ENCODE data around the gene LRMDA. TPM values are rescaled to one million over a fixed set of nuclear protein-coding genes. Genes with fewer than 3 reads are reported as not detected.

Gene LRMDA
- total and polyA plus RNA-seq, 2 of the 8 experiments (the other 6 are each of a cell fraction or from before 2014, with no cell fraction given): 0.86 to 2.8 TPM

- Histone ChIP-seq H3K4me3 (ENCODE audit: extremely low read depth in 1 of 4, insufficient read depth in 2 of 4, low read depth in 3 of 4, low read length in 4 of 4) (no peak overlapping the region), H3K9ac (replicated peaks in 1 of 4; ENCODE audit: extremely low read depth in 1 of 4, low read depth in 3 of 4, low read length in 3 of 4) (no peak overlapping the region), H3K27ac (ENCODE audit: low read depth, low read length) (no peak overlapping the region), H3K23ac (ENCODE audit: insufficient read length) (no peak overlapping the region), H3K14ac (ENCODE audit: insufficient read length) (no peak overlapping the region), H3K36me3 (ENCODE audit: control insufficient read depth in 2 of 4, insufficient read depth in 4 of 4, low read length in 3 of 4) (no peaks in the 10 kb centered on the region), H2BK5ac (ENCODE audit: low read depth, low read length) (no peak overlapping the region), H3K27me3 (replicated peaks in 1 of 4; ENCODE audit: control insufficient read depth in 3 of 4, extremely low read depth in 1 of 4, insufficient read depth in 3 of 4, low read length in 3 of 4) (peaks cover 0 to 6% (median 0%) of the 10 kb centered on the region in 4 experiments; a peak in 2 of 7 replicates), H3K23me2 (ENCODE audit: low read depth, low read length) (no peaks in the 10 kb centered on the region), H3K56ac (replicated peaks; ENCODE audit: insufficient read length, low read depth, low read length) (no peak overlapping the region), H3K4me1 (replicated peaks in 1 of 4; ENCODE audit: control insufficient read depth in 3 of 4, insufficient read depth in 4 of 4, low read length in 3 of 4) (peaks cover 0 to 4% (median 0%) of the 10 kb centered on the region in 4 experiments; a peak in 2 of 7 replicates), H3K79me2 (ENCODE audit: control insufficient read depth in 1 of 2, insufficient read depth in 2 of 2, low read length in 2 of 2) (no peaks in the 10 kb centered on the region), H3K79me1 (ENCODE audit: low read depth, low read length) (no peaks in the 10 kb centered on the region), H2AK5ac (ENCODE audit: low read depth, low read length) (no peak overlapping the region), H4K20me1 (replicated peaks in 1 of 2; ENCODE audit: control insufficient read depth in 1 of 2, insufficient read depth in 2 of 2, low read length in 2 of 2) (no peaks in the 10 kb centered on the region), H2BK15ac (ENCODE audit: low read length) (no peak overlapping the region), H2BK12ac (ENCODE audit: low read depth, low read length) (no peak overlapping the region), H4K91ac (replicated peaks; ENCODE audit: insufficient read length, low read length) (no peak overlapping the region), H2BK120ac (replicated peaks; ENCODE audit: low read depth, low read length) (no peak overlapping the region), H4K8ac (ENCODE audit: extremely low read depth, insufficient read depth, low read length) (no peak overlapping the region), H3K9me3 (ENCODE audit: insufficient read depth in 2 of 2, low read depth in 1 of 2, low read length in 1 of 2) (no peaks in the 10 kb centered on the region), H2BK20ac (ENCODE audit: low read length) (no peak overlapping the region), H2AFZ (ENCODE audit: low read length) (no peak overlapping the region), H3K4me2 (ENCODE audit: insufficient read depth in 1 of 2, low read depth in 2 of 2, low read length in 2 of 2) (no peak overlapping the region), H4K5ac (ENCODE audit: insufficient read length, low read depth, low read length) (no peak overlapping the region), H3K18ac (ENCODE audit: extremely low read depth, low read length) (no peak overlapping the region), H3K4ac (replicated peaks; ENCODE audit: insufficient read length, low read depth, low read length) (no peak overlapping the region)
- no peak for FAIRE-seq
- POLR2A ChIA-PET (ENCODE audit: partially characterized antibody): no interaction called here
- CTCF ChIA-PET (ENCODE audit: partially characterized antibody): interaction anchor here (0.6 to 4.1 kb wide), 56 partner anchors 8 to 1653 kb away, joined by 3 to 20 read pairs (median 3); partner anchors contain the start of gene ZNF503
- TF ChIP-seq EZH2 (IDR thresholded peaks at IDR 0.05; ENCODE audit: low read depth, low read length, severe bottlenecking): no peak
- TF ChIP-seq SP4 (IDR thresholded peaks at IDR 0.05; ENCODE audit: low read length): no peak
- no peak for DNase-seq (ENCODE audit: low read depth in 1 of 2, low spot score in 2 of 2)
- 81% methylated on average over 8 of the region's 8 CpGs; no CpG with 5 or more reads in 1 of the 2 experiments for WGBS, 2 experiments (ENCODE audit: extremely low coverage in 1 of 2, insufficient coverage in 1 of 2, insufficient read length in 1 of 2, insufficient replicate concordance in 2 of 2, low coverage in 1 of 2, low lambda C conversion rate in 2 of 2, missing lambda C conversion rate in 1 of 2)
Measured at GRCh38 chr10:76302961-76303630, 871.7 kb downstream of the LRMDA start.
